Right lobe of liver (tissue), 6 donors: Measurements from ENCODE around the gene TOE1. TPM values are rescaled to one million over a fixed set of nuclear protein-coding genes. Genes with fewer than 3 reads are reported as not detected.

ENCODE experiments used
- ATAC-seq, 4 donors: fragments of 200-7000 bp; cut with Tn5 transposase; one replicate each; pipeline ENCODE4 v1.9.1; 2020; ENCODE audit warnings: mild to moderate bottlenecking in 4 of 4, moderate library complexity in 4 of 4
- DNase-seq, 3 donors: peaks; one replicate each; pipeline ENCODE4 v3.0.0-alpha.2; 2020
- H3K27ac ChIP-seq, 3 donors: fragments of 200-600 bp; one replicate each; pipeline ENCODE4 v1.8.0; 2022
- H3K27me3 ChIP-seq, 2 donors: fragments of 200-600 bp; one replicate each; pipeline ENCODE4 v1.8.0; 2022
- H3K36me3 ChIP-seq, 4 donors: fragments of 200-600 bp; sonication (generic) in 1 of 4; one replicate each; pipeline versions ENCODE4 v1.5.1 to v1.8.0; 2017 to 2022; ENCODE audit warnings: control low read depth in 1 of 4
- H3K4me1 ChIP-seq, 4 donors: fragments of 200-600 bp; sonication (generic) in 1 of 4; one replicate each; pipeline versions ENCODE4 v1.5.1 to v1.8.0; 2017 to 2022; ENCODE audit warnings: control low read depth in 1 of 4
- H3K4me3 ChIP-seq, 3 donors: fragments of 200-600 bp; one replicate each; pipeline ENCODE4 v1.8.0; 2022
- H3K9me3 ChIP-seq, 4 donors: fragments of 200-600 bp; sonication (generic) in 1 of 4; one replicate each; pipeline versions ENCODE4 v1.5.1 to v1.8.0; 2017 to 2022; ENCODE audit warnings: control low read depth in 1 of 4
- POLR2A ChIP-seq: fragments of 450-650 bp; IDR thresholded peaks from one replicate; pipeline ENCODE4 v1.6.1; 2017; ENCODE audit warnings: antibody characterized with exemption, mild to moderate bottlenecking
- WGBS: methylation state at CpG from one replicate; pipeline ENCODE4 v1.1.6; 2018; ENCODE audit warnings: low coverage, low lambda C conversion rate; ENCODE audit not compliant: insufficient coverage; ENCODE audit errors: missing lambda C conversion rate; 5-methylcytosine and 5-hydroxymethylcytosine counted together
- intact Hi-C, 2 donors: fragments of 100-400 bp; cut with DNase I; formaldehyde crosslinking; loops; one replicate each; pipeline versions ENCODE4 v1.11.2 to v1.14.1; 2022
- total RNA-seq, 6 experiments: library from RNA; depleted of rRNA in 2 of 6; stranded (reverse); fragments of >200 nt in 2 of 6; fragmentation: NEBNext Ultra II Directional in 3 of 6; extraction: Animal tissue kit (Norgen Biotek cat#: 25700) in 3 of 6; gene quantifications; one replicate each; pipeline versions ENCODE4 v1.1.0 to v1.2.4, GENCODE V29; 2016 to 2023
- TF ChIP-seq, protein P1 (sequence below), 4 donors: fragments of 200-600 bp in 3 of 4; fragments of 450-650 bp in 1 of 4; IDR thresholded peaks; one replicate each; pipeline versions ENCODE4 v1.5.1 to v1.8.0; 2016 to 2022; ENCODE audit warnings: antibody characterized with exemption in 4 of 4, mild to moderate bottlenecking in 2 of 4
- donor health status: DM: no; HTN: yes; CAD: no.
- donor health status: DM: no; HTN: no; CAD: no.
- donor health status: DM: no; HTN: no; CAD: no.
- donor health status: DM: no; HTN: yes; CAD: no.
- donor health status: DM: no; HTN: yes; CAD: no.

The TOE1 gene
- total RNA-seq, 6 experiments from 2014 or later: 3.2 to 7.7 (median 4.4) TPM

DNA sequence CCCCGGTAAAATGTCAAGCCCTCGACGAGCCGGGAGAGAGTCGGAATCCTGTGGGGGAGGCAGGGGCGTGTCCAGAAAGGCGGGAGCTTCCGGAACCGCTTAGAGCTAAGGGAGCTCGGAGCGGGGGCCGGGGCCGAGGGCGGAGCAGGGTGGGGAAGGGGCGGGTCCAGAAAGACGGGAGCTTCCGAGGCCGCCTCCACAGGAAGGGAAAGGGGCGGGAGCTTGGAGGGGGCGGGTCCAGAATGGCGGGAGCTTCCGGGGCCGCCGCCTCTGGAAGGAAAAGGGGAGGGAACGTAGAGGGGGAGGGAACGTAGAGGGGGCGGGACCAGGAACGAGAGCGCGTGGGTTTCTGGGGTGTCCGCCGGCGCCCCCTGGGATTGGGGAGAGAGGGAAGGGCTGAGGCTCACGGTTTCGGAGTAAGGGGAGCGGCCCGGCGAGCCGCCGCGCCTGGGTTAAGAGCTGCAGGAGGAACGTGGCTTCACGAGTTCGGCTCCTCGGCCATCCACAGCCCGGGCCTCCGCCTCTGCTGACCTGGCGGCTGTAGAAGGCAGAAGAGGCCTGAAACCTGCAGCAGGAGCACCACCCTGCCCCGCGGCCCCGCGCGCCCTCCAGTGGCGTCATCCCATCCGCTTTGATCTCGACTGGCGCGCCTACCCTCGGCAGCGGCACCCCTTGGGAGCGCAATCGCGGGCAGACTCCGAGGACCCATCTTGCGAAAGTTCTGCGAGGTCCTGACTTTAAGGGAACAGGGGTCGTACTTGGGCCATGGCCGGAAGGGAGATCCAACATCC is 36.3 kb upstream of the TOE1 start:
- TF ChIP-seq, protein P1, sequence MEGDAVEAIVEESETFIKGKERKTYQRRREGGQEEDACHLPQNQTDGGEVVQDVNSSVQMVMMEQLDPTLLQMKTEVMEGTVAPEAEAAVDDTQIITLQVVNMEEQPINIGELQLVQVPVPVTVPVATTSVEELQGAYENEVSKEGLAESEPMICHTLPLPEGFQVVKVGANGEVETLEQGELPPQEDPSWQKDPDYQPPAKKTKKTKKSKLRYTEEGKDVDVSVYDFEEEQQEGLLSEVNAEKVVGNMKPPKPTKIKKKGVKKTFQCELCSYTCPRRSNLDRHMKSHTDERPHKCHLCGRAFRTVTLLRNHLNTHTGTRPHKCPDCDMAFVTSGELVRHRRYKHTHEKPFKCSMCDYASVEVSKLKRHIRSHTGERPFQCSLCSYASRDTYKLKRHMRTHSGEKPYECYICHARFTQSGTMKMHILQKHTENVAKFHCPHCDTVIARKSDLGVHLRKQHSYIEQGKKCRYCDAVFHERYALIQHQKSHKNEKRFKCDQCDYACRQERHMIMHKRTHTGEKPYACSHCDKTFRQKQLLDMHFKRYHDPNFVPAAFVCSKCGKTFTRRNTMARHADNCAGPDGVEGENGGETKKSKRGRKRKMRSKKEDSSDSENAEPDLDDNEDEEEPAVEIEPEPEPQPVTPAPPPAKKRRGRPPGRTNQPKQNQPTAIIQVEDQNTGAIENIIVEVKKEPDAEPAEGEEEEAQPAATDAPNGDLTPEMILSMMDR (IDR thresholded peaks at IDR 0.05): peak; percentile 61 to 72 (median 67)
- TF ChIP-seq POLR2A: peak; percentile 82
- Histone ChIP-seq H3K9me3 (no peaks in the 10 kb centered on the region), H3K27ac (peak overlapping the region; percentile 90 to 93 (median 91)), H3K27me3 (no peaks in the 10 kb centered on the region), H3K4me1 (peaks cover 0 to 6% (median 2%) of the 10 kb centered on the region in 4 donors), H3K4me3 (peak overlapping the region; percentile 86 to 93 (median 91)), H3K36me3 (no peaks in the 10 kb centered on the region)
- ATAC-seq (peak; percentile 93 to 96 (median 94)), DNase-seq (peak; percentile 99)
- intact Hi-C loops: no loop called here
- WGBS: under 1% methylated on average over 47 of the region's 68 CpGs

DNA sequence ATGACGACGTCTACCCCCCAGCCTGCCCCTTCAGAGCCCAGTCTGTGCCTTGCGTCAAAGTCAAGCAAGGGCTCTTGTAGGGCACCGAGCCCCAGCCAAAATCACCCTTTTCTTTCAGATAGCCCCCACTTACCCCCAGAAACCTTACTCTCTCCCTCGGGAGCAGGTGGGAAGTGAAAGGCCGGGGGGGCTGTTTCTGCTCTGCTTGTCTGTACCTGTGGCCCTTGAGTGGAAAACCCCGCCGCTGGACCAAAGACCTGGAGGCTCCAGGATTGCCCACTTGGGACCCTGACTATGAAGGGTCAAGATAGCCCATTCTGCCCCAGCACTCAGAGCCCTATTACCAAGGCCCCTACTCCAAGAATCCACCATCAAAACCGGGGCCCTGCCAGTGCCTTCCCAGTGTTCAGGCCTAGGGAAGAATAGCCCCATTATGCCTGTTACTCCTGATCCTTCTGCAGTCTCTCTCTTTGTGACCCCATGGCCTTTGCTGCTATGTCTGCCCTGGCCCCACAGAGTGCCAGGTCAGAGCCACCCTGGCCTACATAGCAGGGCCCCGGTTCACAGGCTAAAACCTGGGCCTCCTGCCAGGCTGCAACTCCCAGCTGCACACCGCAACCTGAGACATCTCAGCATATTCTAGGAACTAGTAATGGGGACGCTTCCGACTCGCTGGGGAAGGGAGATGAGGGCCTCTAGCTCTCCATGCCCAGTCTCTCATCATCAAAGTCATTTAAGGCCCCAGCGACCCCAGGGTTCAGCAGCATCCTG is 35.5 kb upstream of the TOE1 start:
- peak; percentile 30 to 53 (median 48) for ATAC-seq
- Histone ChIP-seq H3K27ac (peak overlapping the region; percentile 90 to 93 (median 91)), H3K27me3 (no peaks in the 10 kb centered on the region), H3K36me3 (no peaks in the 10 kb centered on the region), H3K4me3 (peak overlapping the region; percentile 86 to 93 (median 91)), H3K9me3 (no peaks in the 10 kb centered on the region), H3K4me1 (peaks cover 0 to 6% (median 2%) of the 10 kb centered on the region in 4 donors)
- 25% methylated on average over 11 of the region's 15 CpGs for WGBS
- DNase-seq: peak; percentile 64 to 82 (median 80)
- intact Hi-C loops: no loop called here
- no peak for TF ChIP-seq POLR2A
- TF ChIP-seq, protein P1 (IDR thresholded peaks at IDR 0.05): no peak

DNA sequence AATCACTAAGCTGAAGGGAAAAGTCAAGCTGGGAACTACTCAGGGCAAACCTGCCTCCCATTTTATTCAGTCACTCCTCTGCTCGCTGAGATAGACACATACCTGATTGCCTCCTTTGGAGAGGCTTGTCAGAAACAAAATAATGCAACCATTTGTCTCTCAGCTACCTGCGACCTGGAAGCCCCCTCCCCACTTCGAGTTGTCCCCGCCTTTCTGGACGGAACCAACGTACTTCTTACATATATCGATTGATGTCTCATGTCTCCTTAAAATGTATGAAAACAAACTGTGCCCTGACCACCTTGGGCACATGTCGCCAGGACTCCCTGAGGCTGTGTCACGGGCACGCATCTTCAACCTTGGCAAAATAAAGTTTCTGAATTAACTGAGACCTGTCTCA is 34.7 kb upstream of the TOE1 start:
- intact Hi-C loops: no loop called here
- H3K4me1 ChIP-seq: peaks cover 0 to 6% (median 2%) of the 10 kb centered on the region in 4 donors
- DNase-seq (no peak), ATAC-seq (no peak)
- no peak overlapping the region for H3K4me3 ChIP-seq
- no peak overlapping the region for H3K27ac ChIP-seq
- H3K9me3 ChIP-seq: no peaks in the 10 kb centered on the region
- 86% methylated on average over 10 of the region's 10 CpGs for WGBS
- H3K36me3 ChIP-seq: no peaks in the 10 kb centered on the region
- H3K27me3 ChIP-seq: no peaks in the 10 kb centered on the region
- TF ChIP-seq, protein P1 (IDR thresholded peaks at IDR 0.05): no peak
- no peak for TF ChIP-seq POLR2A

DNA sequence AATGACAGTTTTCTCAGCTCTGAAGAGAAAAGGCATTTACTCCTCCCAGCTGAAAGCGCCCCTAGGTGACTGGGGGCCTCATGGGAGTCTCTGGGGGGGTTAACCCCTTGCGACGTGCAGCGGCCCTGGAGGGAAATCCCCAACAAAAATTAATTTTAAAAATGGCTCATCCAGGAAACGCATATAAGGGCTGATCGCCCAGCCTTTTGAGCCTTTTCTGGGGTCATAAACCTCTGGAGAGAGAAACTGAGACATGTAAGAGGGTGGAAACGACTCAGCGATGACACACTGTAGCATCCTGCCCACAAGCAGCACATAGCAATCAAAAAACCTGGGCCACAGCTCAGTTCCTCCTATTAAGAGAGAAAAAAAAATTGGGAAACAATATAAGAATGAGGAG is 33.7 kb upstream of the TOE1 start:
- peaks cover 0 to 6% (median 2%) of the 10 kb centered on the region in 4 donors for H3K4me1 ChIP-seq
- H3K9me3 ChIP-seq: no peaks in the 10 kb centered on the region
- H3K4me3 ChIP-seq: no peak overlapping the region
- H3K36me3 ChIP-seq: no peaks in the 10 kb centered on the region
- no peak overlapping the region for H3K27ac ChIP-seq
- no peak for TF ChIP-seq POLR2A
- TF ChIP-seq, protein P1 (IDR thresholded peaks at IDR 0.05): no peak
- WGBS: 64% methylated on average over 7 of the region's 8 CpGs
- H3K27me3 ChIP-seq: no peaks in the 10 kb centered on the region
- DNase-seq (no peak), ATAC-seq (no peak)
- intact Hi-C loops: no loop called here
